Kidney (tissue), 14 donors: ENCODE results near the gene DNAAF5. TPM values are rescaled to one million over a fixed set of nuclear protein-coding genes. Genes with fewer than 3 reads are reported as not detected.
A peak's percentile ranks its signal among the peaks of the same experiment; 100 is the strongest.

Source experiments
- DNase-seq, 5 donors: peaks; one replicate each; pipeline ENCODE4 v3.0.0-alpha.2; 2013 to 2020
- FAIRE-seq: peaks from 2 replicates; lab custom pipeline; 2012; peaks lifted over from hg19 to GRCh38; lab: Jason Lieb, UNC
- H3K27ac ChIP-seq, 2 donors: one replicate each; pipeline ENCODE4 v1.7.0; 2013; ENCODE audit warnings: low read depth in 2 of 2, low read length in 2 of 2, inconsistent platforms in 1 of 2
- H3K27me3 ChIP-seq: one replicate; pipeline ENCODE4 v1.7.1; 2013; ENCODE audit warnings: low read length, inconsistent platforms; ENCODE audit not compliant: control insufficient read depth, insufficient read depth
- H3K36me3 ChIP-seq, 3 donors: one replicate each; pipeline versions ENCODE4 v1.7.0 to v1.7.1; 2013; ENCODE audit warnings: low read length in 3 of 3, control low read depth in 1 of 3, inconsistent platforms in 1 of 3; ENCODE audit not compliant: insufficient read depth in 3 of 3, control insufficient read depth in 2 of 3
- H3K4me1 ChIP-seq, 3 donors: one replicate each; pipeline versions ENCODE4 v1.7.0 to v1.7.1; 2013; ENCODE audit warnings: low read length in 3 of 3, inconsistent platforms in 1 of 3, low read depth in 1 of 3; ENCODE audit not compliant: control insufficient read depth in 2 of 3, insufficient read depth in 2 of 3
- H3K4me3 ChIP-seq, 3 donors: one replicate each; pipeline versions ENCODE4 v1.7.0 to v1.8.1; 2013; ENCODE audit warnings: low read length in 3 of 3, control low read depth in 1 of 3, inconsistent platforms in 1 of 3
- H3K9ac ChIP-seq, 3 donors: one replicate each; pipeline versions ENCODE4 v1.7.0 to v1.7.1; 2013; ENCODE audit warnings: low read length in 3 of 3, control low read depth in 1 of 3, inconsistent platforms in 1 of 3
- H3K9me3 ChIP-seq, 3 donors: one replicate each; pipeline versions ENCODE4 v1.7.0 to v1.7.1; 2013; ENCODE audit warnings: low read length in 3 of 3, control low read depth in 1 of 3, inconsistent platforms in 1 of 3; ENCODE audit not compliant: control insufficient read depth in 2 of 3, insufficient read depth in 1 of 3
- intact Hi-C: fragments of 100-400 bp; cut with DNase I; formaldehyde crosslinking; loops from one replicate; pipeline ENCODE4 v1.11.1; 2022
- polyA plus RNA-seq: library from polyadenylated mRNA; stranded (reverse); fragments of 350-450 nt; fragmentation: Illumina TruSeq; extraction: RNeasy Lipid Tissue Mini Kit (QIAGEN cat#74804); gene quantifications from one replicate; pipeline ENCODE4 v1.2.3, GENCODE V29; 2014; ENCODE audit warnings: low read depth, low replicate concordance; ENCODE audit not compliant: insufficient read depth
- total RNA-seq: library from RNA; stranded (reverse); fragmentation: NEBNext Ultra II Directional; extraction: Animal tissue kit (Norgen Biotek cat#: 25700); gene quantifications from one replicate; pipeline ENCODE4 v1.2.1, GENCODE V29; 2021
- TF ChIP-seq, protein P1 (sequence below): IDR thresholded peaks from 3 replicates; pipeline ENCODE4 v1.5.1; 2012; ENCODE audit warnings: mild to moderate bottlenecking, moderate library complexity, borderline replicate concordance; ENCODE audit not compliant: insufficient read depth; ENCODE audit errors: extremely low read depth
- donor health status: control.
- donor health status: control.
- donor health status: control.
- donor health status: control.
- donor health status: control.
- donor health status: DM: yes; HTN: yes; CAD: no.
- donor health status: Normal renal cell carcinoma (clear cell type).

The DNAAF5 gene
- total and polyA plus RNA-seq, 2 donors from 2014 or later, result 11.6 to 29.7 TPM

DNA sequence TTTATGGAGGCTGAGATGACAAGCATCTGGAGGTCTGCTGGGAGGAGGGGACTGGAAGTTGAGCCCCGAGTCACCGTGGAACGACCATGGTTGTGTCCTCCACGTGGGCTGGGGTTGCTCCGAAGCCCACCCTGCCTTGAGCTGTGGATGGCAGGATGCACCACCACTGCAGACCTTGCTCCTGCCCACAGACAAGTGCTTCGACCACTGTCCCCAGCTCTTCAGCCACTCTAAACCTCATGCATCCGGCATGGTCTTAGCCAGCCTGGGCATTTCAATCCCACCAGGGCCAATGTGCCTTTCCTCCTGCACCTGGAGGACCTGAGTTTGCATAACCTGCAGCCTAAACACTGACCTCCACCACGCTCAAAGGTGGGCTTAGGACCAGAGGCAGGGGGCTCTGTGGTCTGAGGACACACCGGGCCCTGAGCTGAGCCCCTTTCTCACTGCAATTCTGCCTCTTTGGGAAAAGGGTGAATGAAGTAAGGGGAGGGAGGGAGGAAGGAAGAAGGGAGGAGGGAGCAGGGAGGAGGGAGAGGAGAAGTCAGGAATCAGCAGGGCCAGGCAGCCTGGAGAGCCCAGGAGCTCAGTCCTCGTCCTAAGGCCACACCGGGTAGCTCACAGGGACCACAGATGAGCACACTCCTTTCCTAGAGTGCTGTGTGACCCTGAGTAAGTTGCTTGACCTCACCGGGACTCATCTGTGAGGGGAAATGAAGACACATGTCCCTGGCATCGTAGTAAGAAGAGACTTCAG, 44.8 kb upstream of the DNAAF5 start:
- TF ChIP-seq, protein P1, sequence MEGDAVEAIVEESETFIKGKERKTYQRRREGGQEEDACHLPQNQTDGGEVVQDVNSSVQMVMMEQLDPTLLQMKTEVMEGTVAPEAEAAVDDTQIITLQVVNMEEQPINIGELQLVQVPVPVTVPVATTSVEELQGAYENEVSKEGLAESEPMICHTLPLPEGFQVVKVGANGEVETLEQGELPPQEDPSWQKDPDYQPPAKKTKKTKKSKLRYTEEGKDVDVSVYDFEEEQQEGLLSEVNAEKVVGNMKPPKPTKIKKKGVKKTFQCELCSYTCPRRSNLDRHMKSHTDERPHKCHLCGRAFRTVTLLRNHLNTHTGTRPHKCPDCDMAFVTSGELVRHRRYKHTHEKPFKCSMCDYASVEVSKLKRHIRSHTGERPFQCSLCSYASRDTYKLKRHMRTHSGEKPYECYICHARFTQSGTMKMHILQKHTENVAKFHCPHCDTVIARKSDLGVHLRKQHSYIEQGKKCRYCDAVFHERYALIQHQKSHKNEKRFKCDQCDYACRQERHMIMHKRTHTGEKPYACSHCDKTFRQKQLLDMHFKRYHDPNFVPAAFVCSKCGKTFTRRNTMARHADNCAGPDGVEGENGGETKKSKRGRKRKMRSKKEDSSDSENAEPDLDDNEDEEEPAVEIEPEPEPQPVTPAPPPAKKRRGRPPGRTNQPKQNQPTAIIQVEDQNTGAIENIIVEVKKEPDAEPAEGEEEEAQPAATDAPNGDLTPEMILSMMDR, result no peak
- H3K27me3 ChIP-seq, result no peaks in the 10 kb centered on the region
- peak in 2 of 5 donors; percentile 11 to 52 for DNase-seq
- no peaks in the 10 kb centered on the region for H3K4me1 ChIP-seq
- peaks cover 0 to 3% (median 3%) of the 10 kb centered on the region in 3 donors for H3K9me3 ChIP-seq
- peaks cover 0 to 5% (median 0%) of the 10 kb centered on the region in 3 donors for H3K36me3 ChIP-seq
- no peak overlapping the region for H3K4me3 ChIP-seq
- FAIRE-seq, result no peak
- H3K9ac ChIP-seq, result no peak overlapping the region
- intact Hi-C loops, result no loop called here
- H3K27ac ChIP-seq, result no peak overlapping the region

DNA sequence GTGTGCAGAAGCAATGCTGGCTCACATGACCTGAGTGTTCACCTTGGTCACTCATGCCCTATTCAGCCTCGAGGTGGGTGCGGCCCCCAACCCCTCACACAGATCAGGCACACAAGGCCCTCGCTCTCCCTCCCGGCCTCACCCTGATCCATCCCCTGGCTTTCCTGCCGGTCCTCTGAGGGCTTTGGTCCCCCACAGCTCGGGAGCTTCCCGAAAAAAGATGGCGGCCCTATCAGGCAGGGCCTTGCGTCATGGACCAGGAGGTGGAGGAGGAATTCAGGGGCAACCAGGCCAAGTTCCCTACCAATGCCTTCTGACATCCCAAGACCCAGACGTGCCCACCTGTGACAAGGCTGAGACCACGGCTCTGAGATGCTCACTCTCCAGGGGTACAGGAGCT, 43.7 kb upstream of the DNAAF5 start:
- no peak overlapping the region for H3K27ac ChIP-seq
- no peaks in the 10 kb centered on the region for H3K4me1 ChIP-seq
- TF ChIP-seq, protein P1, result no peak
- intact Hi-C loops, result no loop called here
- peak in 2 of 5 donors; percentile 15 to 52 for DNase-seq
- FAIRE-seq, result no peak
- no peak overlapping the region for H3K4me3 ChIP-seq
- H3K36me3 ChIP-seq, result peaks cover 0 to 5% (median 0%) of the 10 kb centered on the region in 3 donors
- H3K9ac ChIP-seq, result no peak overlapping the region
- peaks cover 0 to 3% (median 3%) of the 10 kb centered on the region in 3 donors for H3K9me3 ChIP-seq
- no peaks in the 10 kb centered on the region for H3K27me3 ChIP-seq

DNA sequence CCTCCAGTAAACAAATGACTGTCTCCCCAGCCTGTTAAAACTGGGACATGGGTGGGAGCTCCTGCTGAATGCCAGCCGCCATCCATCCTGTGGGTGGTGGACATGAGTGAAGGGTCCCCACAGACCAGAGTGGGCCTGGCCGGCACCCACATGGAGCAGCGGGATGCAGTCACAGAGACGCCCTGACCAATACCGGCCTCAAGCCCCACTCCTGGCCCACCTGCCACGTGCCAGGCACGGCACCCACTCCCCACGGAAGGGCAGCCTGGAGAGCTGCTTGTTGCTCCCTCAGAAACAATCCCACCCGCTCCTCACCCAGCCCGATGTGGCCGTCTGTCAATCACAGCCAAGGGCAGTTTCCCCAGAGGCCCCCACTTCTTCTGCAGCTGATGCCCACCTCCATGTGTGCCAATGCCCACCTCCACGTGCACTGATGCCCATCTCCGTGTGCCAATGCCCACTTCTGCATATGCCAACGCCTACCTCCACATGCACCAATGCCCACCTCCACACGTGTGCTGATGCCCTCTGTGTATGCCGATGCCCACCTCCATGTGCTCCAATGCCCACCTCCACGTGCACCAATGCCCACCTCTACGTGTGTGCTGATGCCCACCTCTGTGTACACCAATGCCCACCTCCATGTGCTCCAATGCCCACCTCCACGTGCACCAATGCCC, 42.8 kb upstream of the DNAAF5 start:
- peaks cover 0 to 5% (median 0%) of the 10 kb centered on the region in 3 donors for H3K36me3 ChIP-seq
- intact Hi-C loops, result no loop called here
- TF ChIP-seq, protein P1, result no peak
- no peaks in the 10 kb centered on the region for H3K27me3 ChIP-seq
- H3K4me1 ChIP-seq, result no peaks in the 10 kb centered on the region
- H3K27ac ChIP-seq, result no peak overlapping the region
- no peak for FAIRE-seq
- H3K9me3 ChIP-seq, result peaks cover 0 to 6% (median 3%) of the 10 kb centered on the region in 3 donors
- no peak overlapping the region for H3K4me3 ChIP-seq
- peak in 3 of 5 donors; percentile 5 to 60 (median 24) for DNase-seq
- H3K9ac ChIP-seq, result no peak overlapping the region
